Natural killer cell (primary cell): ENCODE measurements around the gene SNX13. TPM values are rescaled to one million over a fixed set of nuclear protein-coding genes. Genes with fewer than 3 reads are reported as not detected.

Experiments
- ATAC-seq, 3 donors: fragments of 150-1000 bp in 2 of 3; fragments of 200-7000 bp in 1 of 3; cut with Tn5 transposase; 1 replicate in 1 of 3; 2 replicates in 2 of 3; pipeline ENCODE4 v1.10.0; 2021; ENCODE audit warnings: mild to moderate bottlenecking in 2 of 3, moderate library complexity in 2 of 3
- DNase-seq, 2 donors: peaks; one replicate each; pipeline versions ENCODE4 v3.0.0 to v3.0.0-alpha.2; 2013 to 2021; ENCODE audit warnings: mixed read lengths in 1 of 2
- H3K27ac ChIP-seq: one replicate; pipeline ENCODE4 v1.5.1; 2013; ENCODE audit warnings: mild to moderate bottlenecking, low read length
- H3K27me3 ChIP-seq: one replicate; pipeline ENCODE4 v1.6.1; 2013; ENCODE audit warnings: low read length; ENCODE audit not compliant: control insufficient read depth, insufficient read depth
- H3K36me3 ChIP-seq: one replicate; pipeline ENCODE4 v1.6.1; 2013; ENCODE audit warnings: low read length; ENCODE audit not compliant: control insufficient read depth, insufficient read depth
- H3K4me1 ChIP-seq: one replicate; pipeline ENCODE4 v1.6.1; 2013; ENCODE audit warnings: low read length; ENCODE audit not compliant: control insufficient read depth, insufficient read depth
- H3K4me3 ChIP-seq: one replicate; pipeline ENCODE4 v1.5.1; 2013; ENCODE audit warnings: low read length
- H3K9me3 ChIP-seq: one replicate; pipeline ENCODE4 v1.6.1; 2013; ENCODE audit warnings: low read length; ENCODE audit not compliant: control insufficient read depth, insufficient read depth
- H3K27ac Mint-ChIP-seq, 2 donors: one replicate each; pipeline ENCODE4 v1.8.0; 2022; ENCODE audit warnings: mild to moderate bottlenecking in 2 of 2, mixed read lengths in 2 of 2, moderate library complexity in 1 of 2
- H3K27me3 Mint-ChIP-seq, 2 donors: one replicate each; pipeline ENCODE4 v1.8.0; 2022; ENCODE audit warnings: low read depth in 2 of 2, mixed read lengths in 2 of 2
- H3K36me3 Mint-ChIP-seq: one replicate; pipeline ENCODE4 v1.8.0; 2022; ENCODE audit warnings: mixed read lengths
- H3K4me1 Mint-ChIP-seq, 2 donors: one replicate each; pipeline ENCODE4 v1.8.0; 2022; ENCODE audit warnings: mixed read lengths in 2 of 2
- H3K4me3 Mint-ChIP-seq: one replicate; pipeline ENCODE4 v1.8.0; 2022; ENCODE audit warnings: mild to moderate bottlenecking, moderate library complexity, mixed read lengths
- H3K9me3 Mint-ChIP-seq, 2 donors: one replicate each; pipeline ENCODE4 v1.8.0; 2022; ENCODE audit warnings: mixed read lengths in 2 of 2
- WGBS: methylation state at CpG from one replicate; pipeline ENCODE4 v1.1.7; 2013; ENCODE audit warnings: missing lambda C conversion rate; ENCODE audit not compliant: insufficient coverage; 5-methylcytosine and 5-hydroxymethylcytosine counted together
- intact Hi-C: fragments of 100-400 bp; cut with micrococcal nuclease; formaldehyde crosslinking; loops from one replicate; pipeline ENCODE4 v1.14.2; 2022
- total RNA-seq, 4 donors: library from RNA; stranded (reverse); fragments of 120-200 nt in 1 of 4; gene quantifications; one replicate each; pipeline versions ENCODE4 v1.2.3 to v1.2.4, GENCODE V29; 2013 to 2022
- TF ChIP-seq, protein P1 (sequence below): fragments of 200-600 bp; IDR thresholded peaks from one replicate; pipeline ENCODE4 v1.8.0; 2022; ENCODE audit warnings: antibody characterized with exemption

The SNX13 gene
- total RNA-seq, 3 donors from 2014 or later (not counting 1 experiment from before 2014, with no cell fraction given) = 34.8 to 38.5 (median 37.4) TPM

DNA sequence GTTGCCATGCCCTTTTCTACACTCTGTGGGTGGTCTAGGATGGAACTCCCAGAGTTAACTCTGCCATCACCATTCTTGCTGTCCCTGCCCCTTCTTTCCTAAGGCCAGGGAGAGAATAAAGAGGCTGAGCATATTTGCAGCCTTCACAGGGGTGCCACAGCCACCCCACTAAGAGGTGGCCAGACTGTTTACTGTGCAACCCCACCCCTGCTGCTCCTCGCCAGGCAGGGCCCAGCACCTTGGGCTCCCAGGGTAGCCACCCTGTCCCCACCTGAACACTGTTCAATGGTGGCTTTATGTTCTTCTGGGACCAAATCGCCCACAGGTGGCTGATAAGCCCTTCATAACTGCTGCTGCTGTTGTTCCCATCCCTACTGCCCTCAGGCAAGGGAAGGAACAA lies 198.9 kb downstream of the SNX13 start:
- no peak overlapping the region for H3K27ac Mint-ChIP-seq
- Histone ChIP-seq H3K4me1 (no peaks in the 10 kb centered on the region), H3K27ac (no peak overlapping the region), H3K4me3 (no peak overlapping the region), H3K9me3 (no peaks in the 10 kb centered on the region), H3K27me3 (no peaks in the 10 kb centered on the region), H3K36me3 (no peaks in the 10 kb centered on the region)
- H3K4me1 Mint-ChIP-seq = no peaks in the 10 kb centered on the region
- 84% methylated on average over 2 of the region's 2 CpGs for WGBS
- H3K36me3 Mint-ChIP-seq = no peaks in the 10 kb centered on the region
- intact Hi-C loops = no loop called here
- no peak overlapping the region for H3K4me3 Mint-ChIP-seq
- no peaks in the 10 kb centered on the region for H3K27me3 Mint-ChIP-seq
- TF ChIP-seq, protein P1, sequence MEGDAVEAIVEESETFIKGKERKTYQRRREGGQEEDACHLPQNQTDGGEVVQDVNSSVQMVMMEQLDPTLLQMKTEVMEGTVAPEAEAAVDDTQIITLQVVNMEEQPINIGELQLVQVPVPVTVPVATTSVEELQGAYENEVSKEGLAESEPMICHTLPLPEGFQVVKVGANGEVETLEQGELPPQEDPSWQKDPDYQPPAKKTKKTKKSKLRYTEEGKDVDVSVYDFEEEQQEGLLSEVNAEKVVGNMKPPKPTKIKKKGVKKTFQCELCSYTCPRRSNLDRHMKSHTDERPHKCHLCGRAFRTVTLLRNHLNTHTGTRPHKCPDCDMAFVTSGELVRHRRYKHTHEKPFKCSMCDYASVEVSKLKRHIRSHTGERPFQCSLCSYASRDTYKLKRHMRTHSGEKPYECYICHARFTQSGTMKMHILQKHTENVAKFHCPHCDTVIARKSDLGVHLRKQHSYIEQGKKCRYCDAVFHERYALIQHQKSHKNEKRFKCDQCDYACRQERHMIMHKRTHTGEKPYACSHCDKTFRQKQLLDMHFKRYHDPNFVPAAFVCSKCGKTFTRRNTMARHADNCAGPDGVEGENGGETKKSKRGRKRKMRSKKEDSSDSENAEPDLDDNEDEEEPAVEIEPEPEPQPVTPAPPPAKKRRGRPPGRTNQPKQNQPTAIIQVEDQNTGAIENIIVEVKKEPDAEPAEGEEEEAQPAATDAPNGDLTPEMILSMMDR = no peak
- DNase-seq = no peak
- ATAC-seq = no peak
- H3K9me3 Mint-ChIP-seq = peaks cover 0 to 3% of the 10 kb centered on the region in 2 donors

Other genes starting within 250 kb of the SNX13 start
- gene PRPS1L1, start 87.4 kb upstream of the SNX13 start, total RNA-seq = not detected